Stimulated activated CD8-positive, alpha-beta memory T cell treated with anti-CD3 and anti-CD28 coated beads, Interleukin-2, amount 100 ng/mL, for 1 hour (primary cell): ENCODE data around the gene GOLIM4.
"Not testable (repeated sequence)": the region's sequence is repeated elsewhere in the genome, so short reads cannot be mapped to it uniquely, and the experiment has no call there.

ENCODE experiments used
- DNase-seq, 2 donors: peaks; one replicate each; pipeline ENCODE4 v3.0.0-alpha.2; 2020; ENCODE audit warnings: low read depth in 2 of 2

Gene GOLIM4, protein sequence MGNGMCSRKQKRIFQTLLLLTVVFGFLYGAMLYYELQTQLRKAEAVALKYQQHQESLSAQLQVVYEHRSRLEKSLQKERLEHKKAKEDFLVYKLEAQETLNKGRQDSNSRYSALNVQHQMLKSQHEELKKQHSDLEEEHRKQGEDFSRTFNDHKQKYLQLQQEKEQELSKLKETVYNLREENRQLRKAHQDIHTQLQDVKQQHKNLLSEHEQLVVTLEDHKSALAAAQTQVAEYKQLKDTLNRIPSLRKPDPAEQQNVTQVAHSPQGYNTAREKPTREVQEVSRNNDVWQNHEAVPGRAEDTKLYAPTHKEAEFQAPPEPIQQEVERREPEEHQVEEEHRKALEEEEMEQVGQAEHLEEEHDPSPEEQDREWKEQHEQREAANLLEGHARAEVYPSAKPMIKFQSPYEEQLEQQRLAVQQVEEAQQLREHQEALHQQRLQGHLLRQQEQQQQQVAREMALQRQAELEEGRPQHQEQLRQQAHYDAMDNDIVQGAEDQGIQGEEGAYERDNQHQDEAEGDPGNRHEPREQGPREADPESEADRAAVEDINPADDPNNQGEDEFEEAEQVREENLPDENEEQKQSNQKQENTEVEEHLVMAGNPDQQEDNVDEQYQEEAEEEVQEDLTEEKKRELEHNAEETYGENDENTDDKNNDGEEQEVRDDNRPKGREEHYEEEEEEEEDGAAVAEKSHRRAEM

DNA sequence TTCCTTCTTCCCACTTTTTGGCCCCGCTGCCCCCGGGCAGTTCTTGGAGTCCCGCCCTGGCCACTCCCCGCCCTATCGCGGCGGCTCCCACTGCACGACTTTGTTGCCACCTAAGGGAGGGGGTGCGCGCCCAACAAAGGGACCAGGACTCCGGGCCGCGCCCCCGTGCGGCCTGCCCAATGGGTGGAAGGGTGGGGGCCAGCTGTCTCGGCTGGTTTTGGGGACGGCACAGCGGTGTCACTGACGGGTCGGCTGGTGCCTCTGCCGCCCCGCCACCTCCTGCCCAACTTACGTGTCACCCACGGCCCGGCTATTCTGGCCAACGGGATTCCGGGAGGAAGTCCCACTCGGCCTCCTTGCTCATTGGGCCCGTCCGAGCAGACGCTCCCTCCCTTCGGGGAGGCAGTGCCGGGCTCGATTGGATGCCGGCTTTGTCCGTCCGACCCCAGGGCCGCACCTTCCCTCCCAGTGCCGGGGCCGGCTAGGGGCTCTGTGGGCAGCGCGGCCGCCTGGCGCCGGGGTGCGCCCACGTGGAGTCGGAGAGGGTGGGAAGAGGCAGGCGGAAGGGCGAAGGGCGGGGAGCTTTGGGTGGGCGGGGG, at the start of gene GOLIM4:
Gene GOLIM4, minus strand, starts transcription at position 314 of the 599 bp plus-strand sequence. CDS start 639 bp downstream, outside the sequence.
- DNase-seq = peak; percentile 10 to 33

DNA sequence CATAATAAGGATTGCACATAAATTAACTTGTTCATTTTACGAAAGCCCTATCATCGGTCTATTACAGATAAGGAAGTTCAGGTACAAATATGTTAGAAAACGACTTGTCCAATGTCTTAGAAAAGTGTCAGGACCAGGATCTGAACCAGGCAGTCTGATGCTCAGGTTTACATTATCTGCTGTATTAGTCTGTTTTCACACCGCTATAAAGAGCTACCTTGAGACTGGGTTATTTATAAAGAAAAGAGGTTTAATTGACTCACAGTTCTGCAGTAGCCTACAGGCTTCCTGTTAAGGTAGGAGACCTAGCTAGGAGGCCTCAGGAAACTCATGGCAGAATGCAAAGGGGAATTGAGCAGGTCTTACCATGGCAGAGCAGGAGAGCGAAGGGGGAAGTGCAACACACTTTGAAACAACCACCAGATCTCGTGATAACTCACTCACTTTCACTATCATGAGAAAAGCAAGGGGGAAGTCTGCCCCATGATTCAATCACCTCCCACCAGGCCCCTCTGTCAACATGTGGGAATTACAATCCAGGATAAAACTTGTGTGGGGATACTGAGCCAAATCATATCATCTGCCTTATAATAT, 45.8 kb upstream of the GOLIM4 start:
- no peak for DNase-seq

GRCh38 chr3:168139947-168140346, 44.2 kb upstream of the GOLIM4 start:
- DNase-seq = no peak

- DNase-seq = no peak
Observed at GRCh38 chr3:168138421-168138820, 42.7 kb upstream of the GOLIM4 start.

- DNase-seq = no peak
Observed at GRCh38 chr3:168134931-168135330, 39.2 kb upstream of the GOLIM4 start.

DNA sequence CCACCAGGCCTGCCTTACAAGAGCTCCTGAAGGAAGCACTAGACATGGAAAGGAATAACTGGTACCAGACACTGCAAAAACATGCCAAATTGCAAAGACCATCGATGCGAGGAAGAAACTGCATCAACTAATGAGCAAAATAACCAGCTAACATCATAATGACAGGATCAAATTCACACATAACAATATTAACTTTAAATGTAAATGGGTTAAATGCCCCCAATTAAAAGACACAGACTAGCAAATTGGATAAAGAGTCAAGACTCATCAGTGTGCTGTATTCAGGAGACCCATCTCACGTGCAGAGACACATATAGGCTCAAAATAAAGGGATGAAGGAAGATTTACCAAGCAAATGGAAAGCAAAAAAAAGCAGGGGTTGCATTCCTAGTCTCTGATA, 34.5 kb upstream of the GOLIM4 start:
- DNase-seq = not testable (repeated sequence)

DNA sequence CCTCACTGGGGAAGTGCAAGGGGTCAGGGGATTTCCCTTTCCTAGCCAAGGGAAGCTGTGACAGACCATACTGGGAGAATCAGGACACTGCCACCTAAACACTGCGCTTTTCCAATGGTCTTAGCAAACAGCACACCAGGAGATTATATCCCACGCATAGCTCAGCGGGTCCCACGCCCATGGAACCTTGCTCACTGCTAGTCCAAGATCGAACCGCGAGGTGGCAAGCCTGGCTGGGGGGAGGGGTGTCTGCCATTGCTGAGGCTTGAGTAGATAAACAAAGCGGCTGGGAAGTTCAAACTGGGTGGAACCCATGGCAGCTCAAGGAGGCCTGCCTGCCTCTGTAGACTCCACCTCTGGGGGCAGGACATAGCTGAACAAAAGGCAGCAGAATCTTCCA, 32.7 kb upstream of the GOLIM4 start:
- DNase-seq = not testable (repeated sequence)

DNA sequence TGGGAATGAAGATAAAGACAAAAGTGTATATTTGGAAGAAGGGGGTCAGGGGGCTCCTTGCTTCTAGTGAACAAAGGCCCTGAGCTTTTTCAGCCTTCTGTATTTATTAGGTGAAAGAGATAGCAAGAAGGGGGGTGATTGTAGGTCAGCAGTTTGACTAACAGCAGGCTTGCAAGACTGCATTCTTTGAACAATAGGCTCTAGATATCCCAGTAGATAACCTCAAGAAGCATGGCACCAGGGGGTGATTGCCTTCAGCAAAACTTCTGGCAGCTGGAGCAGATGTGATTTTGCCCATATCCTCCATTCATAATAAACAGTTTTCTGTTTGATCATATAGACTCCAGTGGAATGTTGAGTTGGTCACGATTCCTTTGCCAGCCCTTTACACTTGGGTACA, 31.7 kb upstream of the GOLIM4 start:
- DNase-seq = no peak

GRCh38 chr3:168124791-168125190, 29.1 kb upstream of the GOLIM4 start:
- no peak for DNase-seq

- DNase-seq = no peak
Observed at GRCh38 chr3:168124291-168124690, 28.6 kb upstream of the GOLIM4 start.

DNA sequence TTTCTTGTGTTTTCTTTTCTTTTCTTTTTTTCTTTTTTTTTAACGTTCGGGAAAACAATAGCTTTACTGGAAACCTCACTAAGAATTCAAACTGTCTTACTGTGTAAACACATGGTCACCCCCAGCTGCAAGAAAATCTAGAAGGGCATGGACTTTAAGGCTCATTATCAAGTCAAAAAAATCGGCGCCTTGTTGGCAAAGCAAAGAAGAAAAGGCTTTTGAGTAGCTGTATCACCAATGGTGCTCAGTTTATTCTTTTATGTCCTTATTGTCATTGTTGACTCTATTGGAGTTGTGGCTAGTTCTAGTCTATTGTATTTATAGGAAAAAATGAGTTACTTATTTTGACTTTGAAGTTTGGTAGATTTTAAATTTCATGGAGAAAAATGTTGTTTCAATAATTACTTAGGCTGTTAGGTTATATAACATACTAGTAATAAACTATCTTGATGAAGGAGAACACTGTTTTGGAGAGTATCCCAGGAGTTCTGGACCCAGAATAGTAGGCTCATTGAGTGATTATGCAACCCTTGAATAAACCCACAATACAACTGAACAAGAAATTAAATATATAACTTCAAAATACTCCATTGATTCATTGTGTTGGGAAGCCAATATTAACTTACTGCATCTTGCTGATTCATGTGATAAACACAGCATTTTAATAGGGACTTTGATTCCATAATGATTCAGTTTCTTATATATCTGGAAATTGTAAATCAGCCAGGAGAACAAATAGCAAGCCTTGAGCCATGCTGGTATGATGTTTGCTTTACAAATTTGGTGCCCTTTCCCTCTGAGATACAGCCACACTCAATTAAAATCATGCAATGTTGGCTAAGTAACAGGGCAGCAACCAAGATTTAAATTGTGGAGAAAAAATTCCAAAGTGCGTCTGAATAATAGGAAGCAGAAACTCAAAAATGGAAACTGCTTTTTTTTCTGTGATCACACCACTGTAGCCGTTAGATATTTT, 27.8 kb upstream of the GOLIM4 start:
- no peak for DNase-seq

GRCh38 chr3:168121184-168122017, 25.7 kb upstream of the GOLIM4 start:
- DNase-seq = no peak

- DNase-seq = no peak
Observed at GRCh38 chr3:168117853-168118313, 22.2 kb upstream of the GOLIM4 start.

DNA sequence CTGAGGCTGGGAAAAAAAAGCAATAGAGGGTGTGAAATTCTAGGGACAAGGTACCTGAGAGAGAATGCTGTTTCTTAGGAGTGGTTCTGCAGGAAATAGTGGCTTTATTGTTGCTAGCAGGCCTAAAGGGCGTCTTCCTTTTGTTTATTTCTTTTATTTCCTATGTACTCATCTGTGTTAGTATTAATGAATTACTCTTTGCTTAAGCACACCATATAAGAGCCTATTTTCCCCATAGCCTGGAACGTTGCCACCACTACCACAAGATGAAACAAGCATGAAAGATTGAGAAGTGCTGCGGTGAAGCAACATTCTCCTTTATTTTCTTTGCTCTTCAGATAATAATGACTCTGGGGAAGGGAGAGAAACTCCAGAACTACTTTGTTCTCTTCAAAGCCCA, 21.3 kb upstream of the GOLIM4 start:
- no peak for DNase-seq

DNA sequence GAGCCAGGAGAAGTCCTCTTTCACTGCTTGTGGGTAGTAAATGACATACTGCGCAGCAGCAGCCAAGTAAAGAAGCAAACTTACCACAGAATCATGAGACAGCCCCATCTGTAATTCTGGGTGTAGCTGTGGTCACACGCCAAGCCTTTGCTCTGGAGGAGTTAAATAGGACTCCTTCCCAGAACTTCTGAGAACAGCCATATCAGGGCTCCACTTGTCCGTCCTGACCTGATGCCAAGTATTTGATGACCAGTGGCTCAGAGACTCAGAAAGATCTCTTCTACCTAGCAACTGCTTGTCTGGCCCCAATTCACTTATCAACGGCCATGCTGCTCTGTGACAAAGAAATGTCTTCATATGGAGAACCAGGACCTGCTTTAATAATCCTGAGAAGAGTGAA, 20.6 kb upstream of the GOLIM4 start:
- DNase-seq = no peak

- no peak for DNase-seq
Observed at GRCh38 chr3:168113848-168114247, 18.1 kb upstream of the GOLIM4 start.

DNA sequence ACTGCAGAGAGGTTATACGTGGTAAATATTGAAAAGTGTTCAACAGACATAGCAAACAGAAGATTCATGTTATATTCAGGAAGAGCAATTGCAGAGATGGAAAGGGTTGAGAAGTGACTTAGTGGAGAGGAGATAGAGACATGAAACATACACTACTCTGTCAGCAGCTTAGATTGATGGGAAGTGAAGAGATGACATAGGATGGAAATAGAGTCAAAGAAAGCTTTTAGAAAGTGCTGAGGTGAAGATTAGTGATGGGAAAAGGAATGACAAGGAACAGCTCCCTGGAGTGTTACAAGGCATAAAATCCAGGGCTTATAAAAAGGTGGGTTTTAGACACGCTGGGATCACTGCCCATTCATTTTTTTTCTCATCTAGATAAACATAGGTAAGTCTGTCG, 17.2 kb upstream of the GOLIM4 start:
- DNase-seq = no peak

- DNase-seq = no peak
Observed at GRCh38 chr3:168104361-168104760, 8.6 kb upstream of the GOLIM4 start.

DNA sequence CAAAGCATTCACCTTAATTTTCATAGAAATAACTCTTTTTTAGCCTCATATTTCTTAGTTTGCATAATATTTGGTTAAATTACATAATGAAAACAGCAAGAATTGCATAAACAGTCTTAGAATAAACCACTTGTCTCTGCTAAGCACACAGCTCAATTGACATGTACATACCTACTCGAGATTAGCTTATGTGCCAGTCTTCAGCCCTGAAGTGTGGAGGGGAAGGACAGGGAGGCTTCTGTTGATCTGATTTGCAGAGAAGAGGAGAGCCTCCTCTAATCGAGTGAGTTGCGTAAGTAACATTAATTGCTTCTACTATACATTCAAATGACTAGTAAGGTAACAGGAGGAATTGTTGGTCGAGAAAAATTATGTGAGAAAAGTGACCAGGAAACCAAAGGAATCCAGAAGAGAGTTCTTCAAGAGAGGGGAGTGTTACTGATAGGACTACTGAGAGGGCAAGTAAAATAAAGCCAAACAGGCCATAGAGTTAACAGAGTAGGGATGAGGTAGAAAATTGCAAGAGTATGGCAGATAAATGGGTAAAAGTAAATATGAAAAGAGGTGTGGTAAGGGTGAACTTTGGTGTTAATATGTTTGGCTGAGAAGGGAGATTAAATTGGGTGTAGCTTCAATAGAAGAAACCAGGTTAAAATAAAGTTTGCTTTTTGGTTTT, 7.1 kb upstream of the GOLIM4 start:
- no peak for DNase-seq
